GM12892 (cell line): ENCODE results near the gene PLAU.

Experiments
- POLR2A ChIP-seq: IDR thresholded peaks from 2 replicates; pipeline ENCODE4 v1.6.1; 2011; ENCODE audit warnings: low read depth, low read length, control low read depth
- POLR2AphosphoS5 ChIP-seq: IDR thresholded peaks from 2 replicates; pipeline ENCODE4 v1.6.1; 2011; ENCODE audit warnings: low read depth, low read length, control low read depth

GRCh38 chr10:73950155-73950948, 39.4 kb downstream of the PLAU start:
- TF ChIP-seq POLR2AphosphoS5 (no peak), POLR2A (no peak)
